Measurements from ENCODE around the gene SLITRK1.

DNA sequence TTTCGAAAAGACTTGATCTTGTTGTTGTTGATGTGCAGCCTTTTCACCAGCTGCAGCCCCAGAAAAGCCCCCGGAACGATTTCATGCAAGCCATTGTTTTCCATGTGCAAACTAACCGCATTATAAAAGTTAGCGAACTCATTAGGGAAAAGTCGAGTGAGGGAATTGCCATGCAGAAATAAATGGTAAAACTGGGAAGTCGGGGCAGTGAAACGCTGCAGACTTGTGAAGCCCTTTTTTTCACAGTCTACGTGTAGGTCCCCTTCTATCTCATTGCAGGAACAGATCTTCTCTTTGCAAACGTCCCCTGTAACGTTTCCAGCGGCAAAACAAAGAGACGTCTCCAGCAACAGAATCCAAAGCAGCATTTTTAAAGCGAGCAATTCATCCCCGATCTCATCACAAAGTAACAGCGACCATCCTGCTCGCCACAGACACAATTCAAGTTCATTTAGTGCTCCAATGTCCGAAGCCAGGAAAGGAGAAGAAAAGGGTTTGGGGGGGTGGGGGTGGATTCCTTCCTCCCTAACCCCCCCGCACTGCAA, 1.1 kb downstream of the SLITRK1 start:
- TF ChIP-seq, protein P1, sequence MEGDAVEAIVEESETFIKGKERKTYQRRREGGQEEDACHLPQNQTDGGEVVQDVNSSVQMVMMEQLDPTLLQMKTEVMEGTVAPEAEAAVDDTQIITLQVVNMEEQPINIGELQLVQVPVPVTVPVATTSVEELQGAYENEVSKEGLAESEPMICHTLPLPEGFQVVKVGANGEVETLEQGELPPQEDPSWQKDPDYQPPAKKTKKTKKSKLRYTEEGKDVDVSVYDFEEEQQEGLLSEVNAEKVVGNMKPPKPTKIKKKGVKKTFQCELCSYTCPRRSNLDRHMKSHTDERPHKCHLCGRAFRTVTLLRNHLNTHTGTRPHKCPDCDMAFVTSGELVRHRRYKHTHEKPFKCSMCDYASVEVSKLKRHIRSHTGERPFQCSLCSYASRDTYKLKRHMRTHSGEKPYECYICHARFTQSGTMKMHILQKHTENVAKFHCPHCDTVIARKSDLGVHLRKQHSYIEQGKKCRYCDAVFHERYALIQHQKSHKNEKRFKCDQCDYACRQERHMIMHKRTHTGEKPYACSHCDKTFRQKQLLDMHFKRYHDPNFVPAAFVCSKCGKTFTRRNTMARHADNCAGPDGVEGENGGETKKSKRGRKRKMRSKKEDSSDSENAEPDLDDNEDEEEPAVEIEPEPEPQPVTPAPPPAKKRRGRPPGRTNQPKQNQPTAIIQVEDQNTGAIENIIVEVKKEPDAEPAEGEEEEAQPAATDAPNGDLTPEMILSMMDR (IDR thresholded peaks at IDR 0.05): no peak
- no peak for TF ChIP-seq POLR2AphosphoS5 (IDR thresholded peaks at IDR 0.05)
